Right hindlimb (tissue), 1 donor: ENCODE measurements around the gene DNAH17.
A peak's percentile ranks its signal among the peaks of the same experiment; 100 is the strongest.

Experiments
- DNase-seq: peaks from one replicate; pipeline ENCODE4 v3.0.0-alpha.2; 2018

Gene DNAH17

GRCh38 chr17:78577296-78577695, at the start of gene DNAH17:
Gene DNAH17, minus strand, starts transcription at chr17:78577396. Its CDS starts 2,339 bp downstream, at chr17:78575057.
- no peak for DNase-seq

DNA sequence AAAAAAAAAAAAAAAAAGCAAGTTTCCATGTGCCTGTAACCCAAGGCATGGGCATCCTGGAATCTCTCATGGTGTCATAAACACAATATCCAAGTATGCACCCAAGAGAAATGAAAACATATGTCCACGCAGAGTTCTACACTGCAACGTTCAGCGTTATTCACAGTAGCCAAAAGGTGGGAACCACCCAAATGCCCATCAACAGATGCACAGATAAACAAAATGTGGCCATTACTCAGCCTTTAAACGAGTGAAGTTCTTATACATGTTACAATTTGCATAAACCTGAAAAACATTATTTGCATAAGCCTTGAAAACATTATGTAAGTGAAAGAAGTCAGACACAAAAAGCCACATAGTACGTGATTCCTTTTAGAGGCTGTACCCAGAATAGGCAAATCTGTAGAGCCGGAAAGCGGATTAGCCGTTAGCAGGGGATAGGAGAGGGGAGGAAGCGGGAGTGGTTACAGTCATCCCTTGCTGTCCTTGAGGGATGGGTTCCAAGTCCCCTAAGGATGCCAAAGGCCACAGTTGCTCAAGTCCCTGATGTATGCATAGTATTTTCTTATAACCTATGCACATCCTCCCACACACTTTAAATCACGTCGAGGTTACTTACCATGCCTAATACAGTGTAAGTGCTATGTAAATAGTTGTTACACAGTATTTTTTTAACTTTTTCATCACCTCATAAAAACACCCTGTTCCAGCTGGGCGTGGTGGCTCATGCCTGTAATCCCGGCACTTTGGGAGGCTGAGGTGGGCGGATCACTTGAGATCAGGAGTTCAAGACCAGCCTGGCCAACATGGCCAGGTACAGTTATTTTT, 47.3 kb upstream of the DNAH17 start:
- no peak for DNase-seq

GRCh38 chr17:78623541-78623940, 46.3 kb upstream of the DNAH17 start:
- no peak for DNase-seq

GRCh38 chr17:78622491-78623265, 45.5 kb upstream of the DNAH17 start:
- DNase-seq = no peak

DNA sequence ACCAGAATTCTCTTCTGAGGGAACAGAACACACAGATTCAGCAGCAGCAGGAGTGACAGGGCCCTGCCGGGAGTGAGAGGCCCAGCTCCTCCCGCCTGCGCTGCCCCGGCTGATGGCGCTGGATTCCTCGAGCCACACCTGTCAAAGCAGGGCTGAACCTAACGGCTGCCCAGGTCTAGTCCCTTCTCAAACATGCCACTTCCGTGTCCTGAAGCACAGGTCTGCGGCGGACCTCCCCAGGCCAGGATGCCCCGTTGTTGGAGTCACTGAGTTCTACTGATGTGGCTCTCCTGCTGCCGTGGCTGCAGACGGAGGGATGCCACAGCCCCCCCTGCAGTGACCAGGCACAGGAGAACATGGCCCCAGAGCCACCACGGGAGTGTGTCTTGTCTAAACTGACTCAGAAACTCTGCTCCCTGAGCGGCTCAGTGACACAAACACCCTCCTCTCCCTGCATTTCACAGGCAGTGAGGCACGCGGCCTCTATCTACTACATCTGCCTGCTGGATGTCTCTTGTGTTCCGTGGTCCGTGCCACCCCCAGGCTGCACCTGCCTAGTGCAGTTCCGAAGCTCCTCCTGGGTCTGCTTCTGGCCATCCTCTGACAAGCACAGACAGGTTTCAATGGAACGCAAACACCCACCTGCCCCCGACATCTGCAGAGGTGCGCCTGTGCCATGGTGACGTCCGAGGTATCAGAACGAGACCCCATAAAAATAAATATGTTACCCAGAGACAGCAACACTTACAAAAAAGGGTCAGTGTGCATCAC, 44.7 kb upstream of the DNAH17 start:
- DNase-seq = no peak

GRCh38 chr17:78620099-78620498, 42.9 kb upstream of the DNAH17 start:
- DNase-seq = no peak

- DNase-seq = no peak
These were observed 42.1 kb upstream of the DNAH17 start for GRCh38 chr17:78619334-78619733.

GRCh38 chr17:78618264-78619066, 41.3 kb upstream of the DNAH17 start:
- DNase-seq = no peak

DNA sequence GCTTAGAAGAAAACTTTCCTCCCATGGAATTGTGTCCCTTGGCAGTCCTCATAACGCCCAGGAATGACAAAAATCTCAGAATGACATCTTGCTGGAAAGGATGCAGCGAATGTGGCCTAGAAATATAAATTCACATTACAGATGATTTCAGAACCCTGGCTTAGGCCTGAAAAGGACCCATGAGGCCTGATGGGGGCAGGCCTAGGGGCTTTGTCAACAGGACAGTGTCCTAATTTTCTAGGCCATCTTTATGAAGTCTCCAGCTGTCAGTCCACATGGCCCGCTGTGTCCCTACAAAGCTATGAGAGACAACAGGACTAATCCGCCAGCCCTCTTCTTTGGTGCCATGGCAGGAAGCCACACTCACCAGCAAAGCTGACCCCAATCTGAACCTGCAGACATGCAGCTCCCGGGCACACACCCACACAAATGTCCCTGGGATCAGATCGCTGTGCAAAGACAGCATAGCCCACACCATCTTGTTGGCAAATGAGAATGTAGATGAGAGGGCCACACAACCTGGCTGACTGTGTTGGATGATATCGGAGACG, 40.4 kb upstream of the DNAH17 start:
- DNase-seq = peak; percentile 81

- DNase-seq = no peak
These were observed 39.8 kb upstream of the DNAH17 start for GRCh38 chr17:78616946-78617345.

- no peak for DNase-seq
These were observed 38.4 kb upstream of the DNAH17 start for GRCh38 chr17:78615631-78616030.

GRCh38 chr17:78613416-78613815, 36.2 kb upstream of the DNAH17 start:
- no peak for DNase-seq

DNA sequence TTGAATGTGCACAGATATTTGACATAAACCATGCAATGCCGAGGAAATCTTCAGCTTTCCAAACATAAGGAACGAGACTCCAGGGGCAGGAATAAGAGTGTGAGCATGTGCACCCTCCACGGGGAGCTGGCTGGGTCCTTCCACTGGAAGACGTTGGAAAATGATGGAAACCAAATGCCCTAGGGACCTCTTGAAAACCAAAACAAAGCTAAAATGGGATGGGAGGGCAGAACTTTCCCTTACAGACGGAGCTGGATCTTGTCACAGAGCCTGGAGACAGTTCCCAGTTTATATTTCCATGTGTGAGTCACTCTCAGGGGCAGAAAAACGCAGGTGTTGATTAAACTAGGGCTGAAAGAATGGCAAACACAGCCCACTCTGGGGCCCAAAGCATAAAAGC, 34.4 kb upstream of the DNAH17 start:
- peak; percentile 56 for DNase-seq

GRCh38 chr17:78610951-78611511, 33.8 kb upstream of the DNAH17 start:
- DNase-seq = no peak

DNA sequence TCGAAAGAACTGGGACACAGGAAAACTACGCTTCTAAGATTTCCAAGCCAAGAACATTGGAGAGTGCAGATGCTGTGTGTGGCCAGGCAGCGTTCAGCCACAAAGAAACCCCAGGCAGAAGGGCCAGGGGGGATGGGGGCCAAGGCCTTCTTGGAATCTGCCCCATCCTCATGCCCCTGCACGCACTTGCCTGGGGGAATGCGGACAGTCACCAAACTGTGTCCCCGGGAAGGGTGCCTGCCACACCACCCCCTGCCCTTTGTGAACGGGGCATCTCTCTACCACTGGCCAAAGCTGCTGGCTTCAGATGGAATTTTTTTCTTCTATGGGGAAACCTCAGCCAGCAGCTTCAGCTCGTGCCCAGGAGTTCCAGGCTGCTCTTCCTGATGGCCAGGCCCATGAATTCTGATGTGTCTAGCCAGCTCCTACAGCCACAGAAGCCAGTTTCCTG, 32.0 kb upstream of the DNAH17 start:
- DNase-seq = peak; percentile 60

DNA sequence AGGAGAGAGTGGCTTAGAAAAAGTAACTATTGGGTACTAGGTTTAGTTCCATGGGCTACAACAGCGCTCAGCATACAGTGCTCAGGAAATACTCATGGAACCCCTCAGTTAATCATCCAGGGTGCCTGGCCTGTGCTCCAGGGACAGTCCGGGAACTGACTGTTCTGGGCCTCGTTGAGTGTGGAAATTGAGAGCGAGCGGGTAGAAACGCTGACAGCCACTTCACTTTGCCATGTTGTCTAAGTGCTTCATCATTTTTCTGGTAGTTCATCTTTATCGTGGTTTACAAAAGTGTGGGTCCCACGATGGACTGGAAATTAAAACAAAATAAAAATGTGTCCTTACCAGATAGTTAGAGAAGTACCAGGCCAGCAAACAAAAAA, 31.6 kb upstream of the DNAH17 start:
- no peak for DNase-seq

DNA sequence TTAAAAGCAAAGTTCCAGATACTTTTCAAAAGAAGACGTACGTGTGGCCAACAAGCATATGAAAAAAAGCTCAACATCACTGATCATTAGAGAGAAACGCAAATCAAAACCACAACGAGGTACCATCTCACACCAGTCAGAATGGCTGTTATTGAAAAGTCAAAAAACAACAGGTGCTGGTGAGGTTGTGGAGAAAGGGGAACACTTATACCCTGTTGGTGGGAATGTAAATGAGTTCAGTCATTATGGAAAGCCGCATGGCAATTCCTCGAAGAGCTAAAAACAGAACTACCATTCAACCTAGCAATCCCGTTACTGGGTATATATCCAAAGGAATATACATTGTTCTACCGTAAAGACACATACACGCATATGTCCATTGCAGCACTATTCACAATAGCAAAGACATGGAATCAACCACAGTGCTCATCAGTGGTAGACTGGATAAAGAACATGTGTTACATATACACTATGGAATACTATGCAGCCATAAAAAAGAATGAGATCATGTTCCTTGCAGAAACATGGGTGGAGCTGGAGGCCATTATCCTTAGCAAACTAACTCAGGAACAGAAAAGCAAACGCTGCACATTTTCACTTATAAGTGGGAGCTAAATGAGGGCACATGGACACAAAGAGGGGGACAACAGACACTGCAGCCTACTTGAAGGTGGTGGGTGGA, 31.1 kb upstream of the DNAH17 start:
- DNase-seq = no peak

DNA sequence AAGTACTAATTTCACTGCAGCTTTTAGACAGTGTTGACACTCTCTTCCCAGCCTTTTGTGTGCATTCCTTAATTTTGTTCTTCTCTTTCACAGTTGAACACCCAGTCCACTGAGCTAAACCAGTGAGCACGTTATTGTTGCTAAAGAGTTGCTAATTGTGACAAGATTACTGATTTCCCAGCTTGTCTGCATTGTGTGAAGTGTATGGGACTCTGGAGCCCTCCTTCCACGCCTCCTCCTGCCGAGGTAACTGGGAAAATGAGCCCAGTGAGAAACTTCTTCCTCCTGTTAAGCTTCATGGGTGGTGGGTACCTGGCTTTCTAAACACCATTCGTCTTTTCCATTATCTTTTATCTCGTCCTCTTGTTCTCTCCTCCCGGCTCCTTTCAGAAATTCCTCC, 29.8 kb upstream of the DNAH17 start:
- DNase-seq = no peak

DNA sequence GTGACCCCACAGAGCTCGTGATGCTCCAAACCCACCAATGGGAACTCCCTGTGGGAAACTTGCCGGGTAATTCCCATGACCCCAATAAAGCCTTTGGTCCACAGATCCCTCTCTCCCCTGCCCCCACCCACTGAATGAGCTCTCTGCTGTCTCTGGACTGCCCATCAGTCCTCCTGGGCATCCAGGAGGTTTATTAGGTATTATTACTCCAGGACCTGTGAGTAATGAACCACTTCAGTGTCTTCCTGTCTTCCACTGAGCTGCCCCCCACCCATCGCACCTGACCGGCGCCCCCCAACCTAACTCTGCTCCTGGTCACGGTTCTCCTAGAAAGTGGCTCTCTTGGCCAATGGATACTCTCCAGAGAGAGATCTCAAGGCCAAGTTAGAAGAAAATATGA, 28.7 kb upstream of the DNAH17 start:
- no peak for DNase-seq

DNA sequence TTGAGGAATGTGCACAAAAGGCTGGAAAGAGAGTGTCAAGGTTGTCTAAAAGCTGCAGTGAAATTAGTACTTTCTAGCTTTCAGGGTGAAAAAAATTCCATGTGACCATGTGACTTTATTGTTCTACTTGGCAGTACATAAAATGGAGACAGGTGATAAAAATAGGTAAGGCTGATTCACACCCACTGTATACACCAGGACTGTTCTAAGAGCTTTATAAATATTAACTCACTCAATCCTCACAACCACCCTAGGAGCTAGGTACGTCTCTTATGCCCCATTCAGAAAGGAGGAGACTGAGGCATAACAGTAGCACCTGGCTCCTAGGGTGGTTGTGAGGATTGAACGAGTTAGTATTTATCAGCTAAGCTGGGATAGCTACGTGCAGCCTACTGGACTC, 28.2 kb upstream of the DNAH17 start:
- no peak for DNase-seq

DNA sequence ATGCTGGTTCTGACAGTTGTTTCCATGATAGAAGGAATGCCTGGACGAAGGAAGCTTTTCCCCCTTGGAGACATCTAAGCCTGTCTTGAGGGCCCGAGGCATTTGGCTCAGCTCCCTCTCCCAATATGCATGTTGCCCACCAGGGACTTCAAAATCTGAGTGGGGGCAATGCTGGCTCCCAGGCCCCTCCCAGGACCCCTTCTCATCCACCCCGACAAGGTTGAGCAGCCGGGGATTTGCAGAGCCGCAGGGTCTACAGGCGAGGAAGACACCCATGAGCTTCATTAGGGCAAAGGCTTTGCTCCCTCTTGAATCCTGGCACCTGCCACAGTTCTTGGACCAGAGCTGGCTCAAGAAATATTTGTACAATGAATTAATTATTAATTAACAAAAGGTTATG, 25.1 kb upstream of the DNAH17 start:
- no peak for DNase-seq
